HG02840 (cell line): Measurements from ENCODE around the gene TACR1.
"Not testable (repeated sequence)": the region's sequence is repeated elsewhere in the genome, so short reads cannot be mapped to it uniquely, and the experiment has no call there.

Experiments
- ATAC-seq: cut with Tn5 transposase; IDR thresholded peaks from one replicate; pipeline ENCODE4 v1.9.1; 2021; ENCODE audit warnings: mild to moderate bottlenecking, moderate library complexity, moderate number of reproducible peaks; ENCODE audit not compliant: unreplicated experiment, low FRiP score

TACR1 gene

DNA sequence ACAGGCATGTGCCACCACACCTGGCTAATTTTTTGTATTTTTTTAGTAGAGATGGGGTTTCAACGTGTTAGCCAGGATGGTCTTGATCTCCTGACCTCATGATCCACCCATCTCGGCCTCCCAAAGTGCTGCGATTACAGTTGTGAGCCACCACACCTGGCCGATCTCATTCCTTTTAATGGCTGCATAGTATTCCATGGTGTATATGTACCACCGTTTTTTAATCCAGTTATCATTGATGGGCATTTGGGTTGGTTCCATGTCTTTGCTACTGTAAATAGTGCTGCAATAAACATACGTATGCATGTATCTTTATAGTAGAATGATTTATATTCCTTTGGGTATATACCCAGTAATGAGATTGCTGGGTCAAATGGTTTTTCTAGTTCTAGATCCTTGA lies 51.4 kb downstream of the TACR1 start:
- ATAC-seq: not testable (repeated sequence)

DNA sequence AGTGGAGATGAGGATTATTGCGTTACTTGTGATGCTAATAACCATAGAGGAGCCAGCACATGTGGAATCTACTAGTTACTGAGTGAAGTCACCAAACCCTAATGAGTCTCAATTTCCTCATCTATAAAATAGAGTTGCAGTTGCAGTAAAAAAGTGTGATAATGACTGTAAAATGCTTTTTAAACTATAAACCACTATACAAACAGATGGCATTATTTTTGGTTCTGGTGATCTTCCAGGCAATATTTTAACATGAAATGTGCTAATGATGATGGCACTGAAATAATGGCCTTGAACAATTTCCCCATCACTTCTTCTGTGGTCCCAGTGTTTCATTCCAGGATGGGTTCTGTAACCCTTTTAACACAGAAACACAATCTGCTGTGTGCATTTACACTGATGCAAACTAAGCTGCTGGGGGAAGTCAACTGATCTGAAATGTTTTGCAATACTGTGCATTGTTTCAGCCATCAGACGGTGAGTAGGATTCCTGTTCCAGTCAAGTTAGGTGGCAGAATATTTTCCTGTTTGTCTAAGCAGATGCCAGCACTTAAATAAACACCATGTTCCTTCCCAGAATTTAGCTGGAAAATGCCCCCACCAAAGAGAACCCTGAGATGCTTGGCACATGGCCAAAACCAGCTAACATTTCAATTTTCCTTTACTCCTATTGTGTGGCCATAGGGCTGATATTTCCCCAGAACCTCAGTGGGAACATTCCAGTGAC lies 52.6 kb downstream of the TACR1 start:
- ATAC-seq: no peak

DNA sequence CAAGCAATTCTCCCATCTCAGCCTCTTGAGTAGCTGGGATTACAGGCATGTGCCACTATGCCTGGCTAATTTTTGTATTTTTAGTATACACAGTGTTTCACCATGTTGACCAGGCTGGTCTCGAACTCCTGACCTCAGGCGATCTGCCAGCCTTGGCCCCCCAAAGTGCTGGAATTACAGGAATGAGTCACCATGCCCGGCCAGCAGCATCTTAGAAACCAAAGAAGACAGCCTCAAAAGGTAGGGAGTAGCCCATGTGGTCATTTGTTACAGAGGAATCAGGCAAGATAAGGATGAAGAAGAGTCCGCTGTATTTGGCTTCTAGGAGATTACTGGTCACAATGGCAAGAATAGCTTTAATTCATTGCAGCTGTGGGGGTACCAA lies 53.1 kb downstream of the TACR1 start:
- not testable (repeated sequence) for ATAC-seq

DNA sequence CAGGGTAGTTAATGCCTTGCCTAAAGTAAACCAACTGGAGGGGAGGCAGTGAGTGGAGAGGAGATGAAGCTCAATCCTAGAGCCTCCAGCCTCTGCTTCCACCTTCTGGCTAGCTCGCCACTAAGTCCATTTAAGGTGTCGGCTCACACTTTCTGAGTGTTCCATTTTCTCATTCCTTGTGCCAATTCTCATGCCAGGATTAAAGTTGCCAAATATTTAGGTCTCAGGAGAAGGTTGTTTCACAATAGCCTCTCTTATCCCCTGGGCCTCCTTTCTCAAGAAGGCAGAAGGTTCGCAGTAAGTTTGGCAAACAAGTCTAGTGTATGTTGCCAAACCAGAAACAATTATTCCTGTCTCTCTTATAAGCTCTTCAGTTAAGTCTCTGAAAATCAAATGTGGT lies 57.2 kb downstream of the TACR1 start:
- ATAC-seq: no peak

DNA sequence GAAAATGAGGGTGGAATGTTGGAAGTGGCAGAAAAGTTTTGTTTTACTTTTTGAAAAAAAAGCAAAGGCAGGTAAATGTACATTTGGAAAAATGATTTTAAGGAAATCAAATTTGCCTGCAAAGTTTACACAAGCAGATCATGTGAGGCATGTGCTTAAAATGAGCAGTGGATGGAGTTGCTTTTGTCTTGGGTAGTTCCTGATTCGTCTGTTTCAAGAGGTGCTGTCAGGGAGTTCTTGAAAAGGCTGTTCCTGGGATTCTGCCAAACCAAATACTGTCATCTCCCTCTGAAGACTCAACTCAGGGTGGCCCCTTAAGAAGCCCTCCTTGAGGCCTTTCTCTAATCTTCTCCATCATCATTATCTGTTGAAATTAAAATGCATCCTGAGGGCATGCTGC lies 59.0 kb downstream of the TACR1 start:
- no peak for ATAC-seq

DNA sequence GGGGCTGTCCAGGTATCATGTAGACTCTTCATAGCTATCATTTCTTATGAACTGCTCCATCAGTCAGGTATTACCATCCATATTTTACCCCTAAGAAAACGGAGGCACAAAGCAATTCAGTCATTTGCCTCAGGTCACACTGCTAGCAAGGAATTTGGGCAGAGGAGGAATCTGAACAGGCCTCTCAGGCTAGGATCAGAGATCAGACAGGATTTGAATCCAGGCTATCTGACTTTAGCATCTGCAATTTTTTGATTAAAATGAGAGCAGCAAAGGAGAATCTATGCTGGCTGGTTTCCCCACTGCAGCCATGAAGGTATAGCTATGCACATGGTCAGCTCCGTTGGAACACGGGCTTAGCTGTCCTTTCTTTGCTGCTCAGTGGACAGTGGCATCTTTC lies 60.1 kb downstream of the TACR1 start:
- ATAC-seq: no peak

DNA sequence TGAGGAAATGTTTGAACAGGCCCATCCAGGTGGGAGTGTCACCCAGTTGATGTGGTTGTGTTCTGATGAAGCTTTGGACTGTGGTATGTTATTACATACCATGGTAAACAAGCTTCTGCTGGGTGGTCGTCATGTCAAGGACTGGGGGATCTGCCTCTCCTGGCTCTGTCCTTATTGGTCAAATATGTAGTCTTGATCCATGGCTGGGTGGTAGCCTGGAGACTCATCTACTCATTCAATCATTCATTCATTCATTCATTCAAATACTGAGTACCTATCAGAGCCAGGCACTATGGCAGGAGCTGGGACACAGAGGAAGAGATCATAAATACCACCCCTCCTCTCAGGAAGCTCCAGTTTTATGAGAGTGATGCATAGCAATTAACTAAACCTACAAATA lies 60.8 kb downstream of the TACR1 start:
- no peak for ATAC-seq

DNA sequence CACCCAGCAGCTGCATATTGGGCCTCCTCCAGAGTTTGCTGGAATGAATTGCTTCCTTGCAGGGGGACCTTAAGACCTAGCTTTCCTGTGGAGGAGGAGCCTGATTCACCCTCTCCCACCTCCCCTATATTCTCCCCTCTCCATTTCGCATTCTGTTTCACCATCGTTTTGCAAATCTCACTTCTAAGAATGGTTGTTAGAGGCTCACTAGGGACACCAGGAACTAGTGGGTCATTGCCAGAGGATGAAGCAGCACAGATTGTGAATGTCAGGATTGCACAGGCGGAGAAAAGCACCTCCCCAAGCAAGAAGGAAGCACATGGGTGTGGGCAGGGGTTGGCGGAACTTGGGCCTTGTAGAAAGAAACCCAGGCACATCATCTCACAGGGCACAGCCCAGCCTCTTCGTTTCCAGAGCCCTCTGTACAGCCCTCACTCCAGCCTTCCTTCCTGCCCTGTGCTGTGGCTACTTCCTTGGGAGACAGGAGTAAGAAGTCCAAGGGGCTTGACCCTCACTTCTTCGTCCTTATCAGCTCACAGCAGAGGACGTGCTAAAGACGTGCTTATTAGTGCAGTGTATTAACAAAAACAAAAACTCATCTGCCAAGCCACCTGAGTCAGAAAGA lies 63.4 kb downstream of the TACR1 start:
- ATAC-seq: no peak

DNA sequence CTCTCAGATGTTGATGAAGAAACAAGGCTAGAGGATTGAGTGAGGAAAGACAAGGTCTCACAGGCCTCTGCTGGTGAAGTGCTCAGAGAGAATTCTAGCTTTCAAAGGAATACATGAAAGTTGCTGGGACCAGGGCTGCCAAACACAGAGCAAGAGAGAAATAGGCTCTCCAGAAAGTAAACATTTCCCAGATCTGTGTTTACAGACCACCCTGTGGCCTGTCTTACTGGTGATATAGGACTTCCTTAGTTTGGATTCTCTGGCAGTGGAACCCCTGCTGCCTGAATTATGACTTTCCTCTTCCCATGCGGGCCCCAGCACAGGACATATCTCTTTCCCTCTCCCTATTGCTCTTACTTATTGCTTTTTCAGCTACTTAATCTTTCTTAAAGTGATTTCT lies 64.5 kb downstream of the TACR1 start:
- ATAC-seq: no peak

DNA sequence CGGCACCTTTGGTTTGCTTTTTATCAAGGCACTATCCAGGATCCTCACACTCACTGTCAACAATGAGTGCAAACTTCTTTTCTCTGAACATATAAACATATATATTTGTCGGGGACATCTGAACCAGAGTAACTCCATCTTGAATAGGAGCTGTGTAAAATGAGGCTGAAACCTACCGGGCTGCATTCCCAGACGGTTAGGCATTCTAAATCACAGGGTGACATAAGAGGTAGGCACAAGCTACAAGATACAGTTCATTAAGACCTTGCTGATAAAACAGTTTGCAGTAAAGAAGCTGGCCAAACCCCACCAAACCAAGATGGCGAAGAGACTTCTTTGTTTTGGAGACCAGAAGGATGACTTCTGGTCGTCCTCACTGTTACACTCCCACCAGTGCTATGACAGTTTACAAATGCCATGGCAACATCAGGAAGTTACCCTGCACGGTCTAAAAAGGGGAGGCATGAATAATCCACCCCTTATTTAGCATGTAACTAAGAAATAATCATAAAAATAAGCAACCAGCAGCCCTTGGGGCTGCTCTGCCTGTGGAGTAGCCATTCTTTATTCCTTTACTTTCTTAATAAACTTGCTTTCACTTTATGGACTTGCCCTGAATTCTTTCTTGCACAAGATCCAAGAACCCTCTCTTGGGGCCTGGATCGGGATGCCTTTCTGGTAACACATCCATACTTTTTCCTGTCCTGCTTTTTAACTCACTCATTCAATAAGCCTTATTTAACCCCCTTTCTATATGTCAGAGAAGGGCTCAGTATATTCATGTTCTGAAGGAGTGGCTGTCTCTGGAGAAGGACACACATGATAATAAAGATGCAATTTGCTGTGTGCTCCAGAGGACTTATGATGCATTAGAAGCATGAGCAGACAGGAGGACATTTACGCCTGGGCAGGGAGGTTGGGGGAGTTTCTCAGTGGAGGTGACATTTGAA lies 65.4 kb downstream of the TACR1 start:
- ATAC-seq: no peak

DNA sequence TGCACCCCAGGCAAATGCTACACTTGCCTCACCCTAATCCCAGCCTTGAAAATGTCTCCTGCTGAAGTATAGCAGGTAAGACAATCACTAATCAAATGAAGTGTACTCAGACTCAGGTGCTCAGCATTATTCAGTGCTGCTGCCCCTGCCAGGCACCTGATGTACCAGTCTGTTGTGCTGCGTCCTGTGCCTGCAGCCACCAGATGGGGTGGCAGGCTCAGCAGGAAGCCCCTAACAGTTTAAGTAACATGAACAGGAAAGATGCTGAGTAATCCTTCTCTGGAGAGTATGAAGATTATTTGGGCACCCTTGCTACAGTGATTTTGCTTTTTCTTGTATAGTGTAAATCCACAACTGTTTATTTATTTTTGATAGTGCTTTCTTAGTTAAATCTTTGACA lies 69.1 kb downstream of the TACR1 start:
- ATAC-seq: no peak

DNA sequence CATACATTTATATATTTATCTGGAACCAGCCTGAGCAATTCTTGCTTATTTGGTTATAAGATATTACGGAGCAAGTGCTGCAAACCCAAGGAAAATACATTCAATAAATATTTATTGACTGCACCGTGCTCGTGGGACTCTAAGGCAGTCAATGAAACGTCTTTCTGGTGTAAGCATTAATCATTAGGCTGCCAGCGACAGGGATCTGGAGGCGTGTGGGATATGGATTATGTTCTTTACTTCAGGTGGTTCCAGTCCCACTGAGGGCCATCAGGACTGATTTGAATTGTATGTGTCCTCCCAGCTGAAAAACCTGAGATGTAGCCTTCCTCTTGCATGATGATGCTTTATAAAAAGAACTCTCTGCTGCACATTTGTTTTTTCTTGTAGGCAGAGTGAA lies 75.4 kb downstream of the TACR1 start:
- ATAC-seq: no peak

DNA sequence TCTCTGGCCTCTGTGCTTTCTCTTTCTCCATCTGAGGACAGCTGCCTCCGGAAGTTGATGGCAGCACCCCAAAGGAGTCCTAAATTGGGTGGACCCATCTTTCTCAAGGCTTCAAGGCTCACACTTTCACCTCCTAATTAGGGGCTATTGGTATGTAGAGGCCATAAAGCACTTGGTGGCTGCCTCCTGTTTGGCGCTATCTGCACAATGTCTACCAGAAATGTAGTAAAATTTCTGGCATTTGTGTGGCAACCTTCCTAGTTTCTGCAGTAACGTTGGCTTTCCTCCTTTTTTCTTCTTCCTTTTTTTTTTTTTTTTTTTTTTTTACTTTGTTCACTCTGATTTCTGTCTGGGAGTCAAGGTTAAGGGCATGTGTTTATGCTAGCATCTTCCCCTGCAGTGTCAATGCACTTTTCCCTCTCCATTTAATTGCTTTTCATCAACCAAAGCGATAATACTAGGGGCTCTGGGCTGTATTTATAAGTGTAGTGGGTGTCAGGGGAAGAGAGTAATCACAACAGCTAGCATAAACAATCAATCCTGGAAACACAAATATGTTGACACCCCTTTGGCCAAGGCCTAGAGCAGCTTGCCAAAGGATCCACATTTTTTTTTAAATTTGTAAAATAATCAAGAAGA lies 86.0 kb downstream of the TACR1 start:
- ATAC-seq: no peak

DNA sequence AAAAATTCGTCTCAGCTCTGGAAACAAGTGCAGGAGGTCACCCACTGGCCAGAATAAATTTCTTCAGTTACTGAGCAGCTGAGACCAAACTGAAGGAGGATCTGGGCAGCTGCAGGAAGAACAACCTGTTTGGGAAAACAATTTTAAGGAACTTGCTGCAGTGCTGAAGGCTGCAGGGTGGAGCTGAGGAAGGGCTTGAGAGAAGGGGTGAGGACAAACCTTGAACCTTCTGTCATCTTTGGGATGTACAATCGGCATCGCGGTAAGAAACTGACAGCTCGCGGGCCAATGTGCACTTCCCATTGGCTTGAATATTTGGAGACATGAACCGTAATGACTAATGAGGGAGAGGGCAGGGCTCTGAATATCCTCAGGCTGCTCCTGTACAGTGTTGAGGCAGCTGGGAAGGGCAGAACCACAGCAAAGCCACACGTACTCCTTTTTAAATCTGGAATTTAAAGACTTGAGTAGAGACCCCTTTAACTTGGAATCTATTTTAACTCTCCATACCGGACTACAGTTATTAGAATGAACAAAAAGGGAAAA lies 90.3 kb downstream of the TACR1 start:
- ATAC-seq: no peak

DNA sequence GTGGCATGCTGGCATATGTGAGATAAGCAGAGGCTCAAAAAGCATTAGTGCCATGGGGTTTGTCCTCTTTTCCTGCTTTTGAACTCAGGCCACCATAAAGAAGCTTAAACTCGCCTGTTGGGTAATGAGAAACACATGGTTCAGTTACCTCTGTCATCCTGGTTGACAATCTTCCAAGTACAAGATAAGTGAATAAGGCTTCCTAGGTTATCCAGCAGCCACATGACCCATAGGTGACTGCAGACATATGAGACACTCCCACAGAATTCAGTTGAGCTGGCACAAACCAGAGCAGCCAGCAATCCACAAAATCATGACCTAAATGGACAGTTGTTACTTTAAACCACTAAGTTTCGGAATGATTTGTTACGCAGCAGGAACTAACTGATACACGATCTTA lies 97.3 kb downstream of the TACR1 start:
- ATAC-seq: no peak

DNA sequence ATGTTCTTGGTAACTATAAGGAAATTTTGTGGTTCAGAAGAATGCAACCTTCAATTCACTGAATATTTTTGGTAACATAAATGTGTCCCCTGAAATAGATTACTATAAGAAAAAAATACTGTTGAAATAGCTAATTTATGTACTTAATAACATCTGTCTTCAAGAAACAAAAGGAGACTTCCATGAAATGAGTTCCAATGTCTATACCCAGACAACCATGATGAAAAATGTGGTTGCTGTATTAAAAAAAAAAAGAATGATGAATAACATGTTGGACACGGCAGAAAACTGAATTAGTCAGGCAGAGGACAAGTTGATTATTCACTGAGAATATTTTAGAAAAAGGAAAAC lies 98.5 kb downstream of the TACR1 start:
- no peak for ATAC-seq

DNA sequence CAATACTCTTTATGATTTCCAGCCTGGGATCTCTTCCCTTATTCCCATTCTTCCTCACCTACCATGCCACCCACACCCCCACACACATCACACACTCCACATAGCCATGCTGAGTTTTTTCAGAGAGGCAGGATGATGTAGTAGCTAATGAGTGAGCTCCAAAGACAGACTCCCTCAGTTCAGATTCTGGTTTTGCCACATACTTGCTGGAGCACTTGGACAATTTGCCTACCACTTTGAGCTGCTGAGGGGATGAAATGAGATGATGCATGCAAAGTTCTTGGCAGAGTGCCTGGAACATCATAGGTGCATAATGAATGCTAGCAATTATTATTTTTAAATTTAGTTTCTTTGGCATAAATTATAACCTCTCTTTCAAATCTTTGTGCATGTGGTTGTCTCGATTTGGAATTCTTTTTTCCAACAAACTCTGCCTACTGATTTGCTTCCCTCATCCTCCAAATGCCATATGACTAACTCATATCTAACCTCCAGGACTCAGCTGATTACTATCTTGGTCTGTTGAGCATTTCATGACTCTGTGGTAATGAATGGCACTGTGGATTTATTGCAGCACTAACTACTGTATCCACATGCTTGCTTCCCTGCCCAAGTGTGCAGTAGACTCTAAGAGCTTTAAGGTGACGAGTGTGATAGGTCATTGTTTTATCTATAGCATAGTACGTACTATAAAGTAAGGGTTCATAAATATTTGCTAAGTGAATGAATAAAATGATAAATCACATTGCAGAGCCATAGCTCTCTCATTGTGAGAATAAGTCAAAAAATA lies 99.1 kb downstream of the TACR1 start:
- ATAC-seq: no peak

DNA sequence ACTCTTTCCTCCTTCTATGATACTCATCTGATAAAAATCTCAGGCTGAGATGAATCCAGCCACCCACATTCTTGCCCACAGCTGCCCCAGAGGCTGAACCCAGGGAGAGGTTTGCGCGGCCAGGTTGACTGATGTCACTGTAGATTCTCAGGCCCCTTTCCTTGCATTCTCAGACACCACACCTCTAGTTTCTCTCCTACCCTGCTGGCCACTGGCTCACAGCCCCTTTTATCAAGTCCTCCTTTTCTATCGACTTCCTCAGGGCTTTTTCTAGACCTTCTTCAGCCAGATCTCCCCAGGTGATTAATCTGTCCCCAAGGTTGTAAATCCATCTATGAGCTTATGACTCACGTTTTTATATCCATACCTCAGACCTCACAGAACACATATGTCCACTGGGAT lies 99.8 kb downstream of the TACR1 start:
- no peak for ATAC-seq

DNA sequence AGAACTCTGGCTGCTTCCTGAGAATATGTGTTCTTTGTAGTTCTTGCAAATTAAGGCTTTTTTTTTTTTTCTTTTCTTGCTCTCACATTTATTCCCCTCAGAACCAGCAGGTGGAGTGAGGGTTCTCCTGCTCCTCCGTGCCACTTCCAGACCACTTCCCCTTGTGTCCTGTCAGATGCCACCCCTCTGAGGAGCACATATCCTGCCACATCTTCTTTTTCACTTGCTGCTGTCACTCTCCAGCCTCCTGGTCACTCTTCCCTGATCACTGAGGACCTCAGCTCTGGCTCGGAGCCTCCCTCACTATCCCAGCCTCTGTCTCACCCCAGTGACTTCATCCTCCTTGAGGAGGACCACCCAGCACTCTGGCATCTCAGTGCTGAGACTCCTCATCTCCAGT lies 100.5 kb downstream of the TACR1 start:
- ATAC-seq: no peak

DNA sequence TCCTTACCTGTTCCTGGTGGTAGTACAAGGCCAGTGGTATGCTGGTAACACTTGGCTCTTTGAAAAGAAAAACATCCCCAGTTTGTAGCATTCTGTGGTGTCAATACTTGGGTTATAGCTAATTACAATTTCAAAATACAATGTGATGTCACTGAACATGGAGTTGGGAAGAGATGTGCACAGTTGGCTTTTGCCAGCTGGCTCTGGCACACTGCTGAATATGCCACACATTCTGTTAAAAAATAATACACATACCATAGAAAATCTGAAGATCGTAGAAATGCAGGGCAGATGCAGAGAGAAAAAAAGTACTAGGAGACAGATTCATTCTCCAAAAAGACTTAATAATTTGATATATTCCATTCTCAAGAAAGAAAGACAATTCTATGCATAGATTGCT lies 101.5 kb downstream of the TACR1 start:
- ATAC-seq: no peak
